Activated CD8-positive, alpha-beta memory T cell treated with anti-CD3 and anti-CD28 coated beads for 24 hours (primary cell): ENCODE data around the gene LTB4R.
"Not testable (repeated sequence)": the region's sequence is repeated elsewhere in the genome, so short reads cannot be mapped to it uniquely, and the experiment has no call there.

Experiments used
- DNase-seq: peaks from one replicate; pipeline ENCODE4 v3.0.0-alpha.2; 2020

The LTB4R gene

GRCh38 chr14:24325041-24325530 is 13.8 kb downstream of the LTB4R start:
- no peak for DNase-seq

- DNase-seq: no peak
Observed at GRCh38 chr14:24325963-24326362, 14.7 kb downstream of the LTB4R start.

GRCh38 chr14:24327303-24327702 is 16.0 kb downstream of the LTB4R start:
- no peak for DNase-seq

GRCh38 chr14:24327914-24328313 is 16.6 kb downstream of the LTB4R start:
- DNase-seq: not testable (repeated sequence)

GRCh38 chr14:24329073-24329663 is 17.9 kb downstream of the LTB4R start:
- DNase-seq: no peak

GRCh38 chr14:24329736-24330135 is 18.4 kb downstream of the LTB4R start:
- DNase-seq: peak; percentile 79

GRCh38 chr14:24330973-24331674 is 19.8 kb downstream of the LTB4R start:
- DNase-seq: peak; percentile 55

GRCh38 chr14:24331731-24332267 is 20.5 kb downstream of the LTB4R start:
- peak; percentile 68 for DNase-seq

GRCh38 chr14:24332268-24332993 is 21.1 kb downstream of the LTB4R start:
- peak; percentile 87 for DNase-seq

- peak; percentile 73 for DNase-seq
Observed at GRCh38 chr14:24334431-24335291, 23.4 kb downstream of the LTB4R start, which contains the start of gene ADCY4. Gene ADCY4, minus strand, starts transcription at chr14:24335071. Its CDS starts 419 bp downstream, at chr14:24334652.

- no peak for DNase-seq
Observed at GRCh38 chr14:24335461-24336171, 24.3 kb downstream of the LTB4R start.

- no peak for DNase-seq
Observed at GRCh38 chr14:24337144-24337823, 26.0 kb downstream of the LTB4R start.

- DNase-seq: no peak
Observed at GRCh38 chr14:24337824-24338175, 26.5 kb downstream of the LTB4R start.

GRCh38 chr14:24338843-24339242 is 27.5 kb downstream of the LTB4R start:
- DNase-seq: no peak

- peak; percentile 85 for DNase-seq
Observed at GRCh38 chr14:24339284-24340151, 28.2 kb downstream of the LTB4R start, which contains the start of gene RIPK3. Gene RIPK3, minus strand, starts transcription at chr14:24339991. Its CDS starts 165 bp downstream, at chr14:24339826.

GRCh38 chr14:24340606-24341005 is 29.3 kb downstream of the LTB4R start:
- DNase-seq: no peak

- DNase-seq: no peak
Observed at GRCh38 chr14:24342889-24343288, 31.6 kb downstream of the LTB4R start.

- DNase-seq: no peak
Observed at GRCh38 chr14:24343795-24344660, 32.7 kb downstream of the LTB4R start.

GRCh38 chr14:24347134-24347533 is 35.8 kb downstream of the LTB4R start:
- no peak for DNase-seq
